OCI-LY7 (cell line): ENCODE results near the gene HSCB.

ENCODE experiments used
- CTCF ChIP-seq: fragments of 200-600 bp; sonication (generic); conservative IDR thresholded peaks from 2 replicates; pipeline ENCODE4 v1.5.1; 2014; ENCODE audit warnings: mild to moderate bottlenecking, antibody characterized with exemption, low read length, moderate library complexity, mixed read lengths
- EZH2phosphoT487 ChIP-seq: fragments of 200-600 bp; sonication (generic); IDR thresholded peaks from 2 replicates; pipeline ENCODE4 v1.6.1; 2018; ENCODE audit warnings: low read depth, borderline replicate concordance, mild to moderate bottlenecking, mixed run types, antibody characterized with exemption, low read length, moderate library complexity, mixed read lengths

- TF ChIP-seq CTCF (no peak; the same call in 1 of the 2 replicates), EZH2phosphoT487 (no peak)
Observed at GRCh38 chr22:28741200-28741784, 547 bp upstream of the HSCB start.
